GM12892 (cell line): ENCODE data around the gene PRKCH.

ENCODE experiments used
- POLR2A ChIP-seq: IDR thresholded peaks from 2 replicates; pipeline ENCODE4 v1.6.1; 2011; ENCODE audit warnings: low read depth, low read length, control low read depth
- POLR2AphosphoS5 ChIP-seq: IDR thresholded peaks from 2 replicates; pipeline ENCODE4 v1.6.1; 2011; ENCODE audit warnings: low read depth, low read length, control low read depth
- TAF1 ChIP-seq: IDR thresholded peaks from 2 replicates; pipeline ENCODE4 v1.6.1; 2011; ENCODE audit warnings: low read depth, mild to moderate bottlenecking, control low read depth, low read length, borderline replicate concordance

DNA sequence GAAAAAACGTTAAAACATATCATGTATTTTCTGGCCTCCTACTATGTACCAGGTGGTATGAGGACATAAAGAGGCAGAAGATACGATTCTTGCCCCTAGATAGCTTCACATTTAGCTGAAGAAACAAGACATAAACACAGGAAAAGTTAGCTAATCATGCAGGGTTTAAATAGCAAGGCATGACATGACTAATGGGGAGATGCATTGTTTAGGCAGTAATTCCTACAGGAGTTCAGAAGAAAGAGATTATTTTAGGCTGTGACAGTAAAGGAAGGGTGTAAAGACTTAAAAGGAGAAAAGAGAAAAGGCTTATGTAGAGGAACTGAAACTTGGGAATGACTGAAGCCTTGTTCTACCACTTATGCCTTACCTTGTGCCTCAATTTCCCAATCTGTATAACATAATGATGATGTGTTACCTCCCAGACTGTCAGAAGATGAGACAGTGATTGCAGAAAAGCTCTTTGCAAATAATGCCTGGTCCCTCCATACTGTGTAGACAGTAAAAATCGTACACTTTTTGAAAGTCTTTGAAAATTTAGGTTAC is 44.4 kb downstream of the PRKCH start:
- TF ChIP-seq POLR2A (no peak), TAF1 (no peak), POLR2AphosphoS5 (no peak)
